ENCODE data around the gene MRPL52.

DNA sequence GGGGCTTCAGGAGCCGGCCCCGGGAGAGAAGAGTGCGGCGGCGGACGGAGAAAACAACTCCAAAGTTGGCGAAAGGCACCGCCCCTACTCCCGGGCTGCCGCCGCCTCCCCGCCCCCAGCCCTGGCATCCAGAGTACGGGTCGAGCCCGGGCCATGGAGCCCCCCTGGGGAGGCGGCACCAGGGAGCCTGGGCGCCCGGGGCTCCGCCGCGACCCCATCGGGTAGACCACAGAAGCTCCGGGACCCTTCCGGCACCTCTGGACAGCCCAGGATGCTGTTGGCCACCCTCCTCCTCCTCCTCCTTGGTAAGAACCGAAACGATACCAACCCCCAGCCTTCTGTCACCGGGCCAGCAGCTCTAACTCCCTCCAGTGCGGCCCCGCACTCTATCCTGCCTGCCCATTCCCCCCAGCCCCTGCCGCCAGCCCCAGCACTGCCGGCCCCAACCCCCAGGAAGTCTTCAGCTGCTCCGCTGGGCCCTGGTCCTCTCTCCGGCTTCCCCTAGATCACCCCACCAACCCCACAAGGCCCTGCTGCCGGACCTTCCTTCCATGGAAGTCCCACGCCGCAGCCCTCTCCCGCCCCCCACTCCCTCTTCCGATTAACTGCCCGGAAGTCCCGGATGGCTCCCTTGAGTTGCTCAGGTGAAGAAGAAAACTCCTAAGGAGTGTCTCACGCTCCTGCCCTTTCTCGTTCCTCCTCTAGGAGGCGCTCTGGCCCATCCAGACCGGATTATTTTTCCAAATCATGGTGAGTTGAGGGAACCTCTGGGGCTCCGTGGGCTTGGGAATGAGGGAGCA is 42.5 kb downstream of the MRPL52 start:
- no peak for TF ChIP-seq CHD2 (IDR thresholded peaks at IDR 0.05; ENCODE audit: low read length, partially characterized antibody)
- no peak for TF ChIP-seq FOSB (CRISPR knock-in tag; IDR thresholded peaks at IDR 0.05)
- TF ChIP-seq PHF8 (IDR thresholded peaks at IDR 0.05; ENCODE audit: borderline replicate concordance, low read depth): peak; percentile 45; the same call in 1 of the 2 replicates
- TF ChIP-seq, protein P1, sequence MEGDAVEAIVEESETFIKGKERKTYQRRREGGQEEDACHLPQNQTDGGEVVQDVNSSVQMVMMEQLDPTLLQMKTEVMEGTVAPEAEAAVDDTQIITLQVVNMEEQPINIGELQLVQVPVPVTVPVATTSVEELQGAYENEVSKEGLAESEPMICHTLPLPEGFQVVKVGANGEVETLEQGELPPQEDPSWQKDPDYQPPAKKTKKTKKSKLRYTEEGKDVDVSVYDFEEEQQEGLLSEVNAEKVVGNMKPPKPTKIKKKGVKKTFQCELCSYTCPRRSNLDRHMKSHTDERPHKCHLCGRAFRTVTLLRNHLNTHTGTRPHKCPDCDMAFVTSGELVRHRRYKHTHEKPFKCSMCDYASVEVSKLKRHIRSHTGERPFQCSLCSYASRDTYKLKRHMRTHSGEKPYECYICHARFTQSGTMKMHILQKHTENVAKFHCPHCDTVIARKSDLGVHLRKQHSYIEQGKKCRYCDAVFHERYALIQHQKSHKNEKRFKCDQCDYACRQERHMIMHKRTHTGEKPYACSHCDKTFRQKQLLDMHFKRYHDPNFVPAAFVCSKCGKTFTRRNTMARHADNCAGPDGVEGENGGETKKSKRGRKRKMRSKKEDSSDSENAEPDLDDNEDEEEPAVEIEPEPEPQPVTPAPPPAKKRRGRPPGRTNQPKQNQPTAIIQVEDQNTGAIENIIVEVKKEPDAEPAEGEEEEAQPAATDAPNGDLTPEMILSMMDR (IDR thresholded peaks at IDR 0.05): peak; percentile 91
- TF ChIP-seq ZFP36 (IDR thresholded peaks at IDR 0.05; ENCODE audit: borderline replicate concordance, partially characterized antibody): no peak

Data from A549 (cell line).